GM18508 (cell line): Measurements from ENCODE around the gene RASA3.

Experiments used
- ATAC-seq: cut with Tn5 transposase; IDR thresholded peaks from one replicate; pipeline ENCODE4 v1.9.1; 2021; ENCODE audit warnings: moderate number of reproducible peaks; ENCODE audit not compliant: insufficient read depth, unreplicated experiment

RASA3 gene

DNA sequence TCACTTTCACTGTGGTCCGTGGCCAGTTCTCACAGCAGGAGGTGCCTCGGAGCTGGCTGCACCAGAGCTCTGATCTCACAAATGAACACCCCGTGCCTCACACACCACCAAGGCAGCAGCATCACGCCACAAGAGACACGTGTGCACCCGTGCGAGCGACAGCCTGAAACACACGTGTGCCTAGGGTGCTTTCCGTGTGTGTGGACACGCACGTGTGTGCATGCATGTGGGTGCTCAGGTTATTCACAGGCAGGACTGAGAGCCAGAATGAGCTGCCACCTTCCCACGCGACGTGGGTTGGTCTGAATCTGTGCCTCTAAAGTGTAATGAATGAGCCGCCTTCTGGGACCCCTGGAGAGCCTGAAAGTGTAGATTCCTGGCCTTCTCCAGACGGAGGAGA, 90.9 kb downstream of the RASA3 start:
- ATAC-seq: no peak

DNA sequence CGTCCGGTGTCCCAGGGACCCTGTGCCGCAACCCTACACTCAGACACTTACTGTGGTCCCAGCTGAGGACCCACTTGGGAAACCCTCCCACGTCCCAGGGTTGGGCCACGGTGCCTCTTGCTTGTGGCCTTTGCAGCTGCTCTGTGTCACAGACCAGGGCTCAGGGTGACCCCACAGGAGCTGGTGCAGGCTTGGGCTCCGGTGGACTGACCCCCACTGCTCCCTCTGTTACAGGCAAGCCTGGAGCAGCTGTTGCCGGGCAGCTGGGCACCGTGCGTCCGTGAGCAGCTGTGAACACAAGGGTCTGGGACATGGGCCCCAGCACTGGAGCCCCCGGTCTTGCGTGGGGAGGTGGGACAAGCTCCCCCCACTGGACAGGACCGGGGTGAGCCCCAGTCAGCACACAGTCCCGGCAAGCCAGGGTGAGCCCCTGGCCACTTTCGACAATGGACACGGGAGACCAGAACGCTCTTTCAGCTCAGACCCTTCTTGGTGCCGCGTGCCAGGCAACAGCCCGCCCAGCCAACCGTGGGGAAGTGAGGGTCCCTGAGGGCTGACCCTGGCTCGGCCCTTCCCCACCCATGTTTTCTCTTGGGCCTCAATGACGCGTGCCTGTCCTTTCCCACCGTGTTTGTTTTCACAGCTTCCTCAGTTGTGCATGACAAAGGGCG, 92.8 kb downstream of the RASA3 start:
- ATAC-seq: no peak

DNA sequence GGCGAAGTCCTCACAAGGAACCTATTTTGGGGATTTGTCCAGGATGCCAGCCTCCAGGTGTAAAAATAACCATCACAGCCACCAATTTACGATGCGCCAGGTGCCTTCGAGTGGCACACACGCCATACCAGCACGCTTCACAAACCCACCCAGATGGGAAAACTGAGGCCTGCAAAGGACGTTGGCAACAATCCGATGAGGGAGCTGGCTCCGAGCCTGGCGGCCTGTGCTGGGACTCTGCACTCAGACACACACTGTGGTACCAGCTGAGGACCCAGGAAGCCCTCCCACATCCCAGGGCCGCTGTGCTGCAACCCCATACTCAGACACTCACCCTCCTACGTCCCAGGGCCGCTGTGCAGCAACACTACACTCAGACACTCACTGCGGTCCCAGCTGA, 93.5 kb downstream of the RASA3 start:
- no peak for ATAC-seq

DNA sequence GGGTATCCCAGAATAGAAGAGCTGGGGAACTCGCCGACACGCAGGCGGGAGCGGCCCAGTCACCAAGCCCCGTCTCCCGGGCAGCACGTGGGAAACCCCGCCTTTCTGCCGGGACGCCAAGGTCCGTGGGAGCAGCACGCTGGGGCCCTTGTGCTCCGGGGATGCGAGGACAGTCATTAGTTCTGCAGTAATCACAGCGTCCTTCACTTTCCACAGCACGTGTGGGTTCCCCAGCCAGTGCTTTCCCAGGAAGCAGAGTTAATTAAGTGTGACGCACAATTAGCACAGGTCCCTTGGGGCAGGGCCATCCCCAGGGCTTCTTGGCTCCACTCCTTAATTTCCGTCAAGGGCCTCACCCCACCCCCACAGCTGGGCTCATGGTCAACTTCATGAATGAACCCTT, 94.2 kb downstream of the RASA3 start:
- no peak for ATAC-seq

DNA sequence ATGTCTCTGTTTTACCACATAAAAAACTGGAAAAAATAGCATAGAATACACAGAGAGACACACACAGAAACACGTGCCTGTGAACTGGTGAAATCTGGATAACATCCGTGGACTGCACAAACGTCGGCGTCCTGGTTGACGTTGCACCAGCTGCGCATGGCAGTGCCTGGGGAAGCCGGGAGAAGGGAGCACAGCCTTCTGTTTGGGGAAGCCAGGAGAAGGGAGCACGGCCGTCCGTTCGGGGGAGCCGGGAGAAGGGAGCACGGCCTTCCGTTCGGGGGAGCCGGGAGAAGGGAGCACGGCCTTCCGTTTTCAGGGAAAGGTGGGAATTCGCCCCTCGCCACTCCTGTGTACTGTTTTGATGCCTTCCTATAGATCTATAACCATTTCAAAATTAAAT, 94.7 kb downstream of the RASA3 start:
- no peak for ATAC-seq

DNA sequence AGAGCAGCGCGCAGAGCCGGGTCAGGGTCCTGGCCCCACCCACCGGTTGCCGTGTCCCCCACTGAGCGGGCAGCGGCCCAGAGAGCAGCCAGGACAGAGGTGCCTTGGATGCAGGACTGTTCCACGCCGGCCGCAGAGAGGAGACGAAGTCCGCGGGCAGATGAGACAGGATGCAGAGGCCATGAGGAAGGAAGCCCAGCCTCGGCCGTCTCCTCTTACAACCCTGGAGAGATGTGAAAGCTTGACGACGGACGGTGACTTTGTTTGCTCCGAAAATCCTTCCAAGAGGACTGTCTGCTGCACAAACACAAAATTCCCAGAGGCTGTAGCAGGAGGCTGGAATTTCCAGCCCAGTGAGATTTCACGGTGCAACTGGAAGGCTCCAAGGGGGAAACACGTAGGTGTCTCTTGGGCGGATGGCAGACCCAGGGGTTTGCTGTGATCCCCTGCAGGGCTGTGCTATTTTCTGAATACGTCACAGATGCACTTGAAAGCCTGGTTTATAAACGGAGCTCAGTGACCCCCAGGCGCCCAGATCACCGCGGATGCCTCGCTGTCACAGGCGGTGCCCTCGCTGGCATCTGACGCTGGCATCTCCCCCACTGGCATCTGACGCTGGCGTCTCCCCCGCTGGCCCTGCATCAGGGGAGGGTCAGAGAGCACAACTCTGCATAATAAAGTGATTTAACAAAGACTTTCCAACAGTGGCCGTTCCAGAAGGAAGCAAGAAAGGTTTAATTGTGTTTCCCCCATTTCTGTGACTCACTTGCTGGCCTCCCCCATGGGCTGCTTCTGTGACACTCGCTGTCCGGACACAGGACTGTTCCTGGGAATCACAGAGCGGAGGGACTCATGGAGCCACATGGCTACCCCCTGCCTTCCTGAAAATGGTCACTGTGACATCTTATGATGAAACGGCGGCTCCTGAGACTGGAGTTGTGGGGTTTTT, 96.6 kb downstream of the RASA3 start:
- ATAC-seq: no peak

DNA sequence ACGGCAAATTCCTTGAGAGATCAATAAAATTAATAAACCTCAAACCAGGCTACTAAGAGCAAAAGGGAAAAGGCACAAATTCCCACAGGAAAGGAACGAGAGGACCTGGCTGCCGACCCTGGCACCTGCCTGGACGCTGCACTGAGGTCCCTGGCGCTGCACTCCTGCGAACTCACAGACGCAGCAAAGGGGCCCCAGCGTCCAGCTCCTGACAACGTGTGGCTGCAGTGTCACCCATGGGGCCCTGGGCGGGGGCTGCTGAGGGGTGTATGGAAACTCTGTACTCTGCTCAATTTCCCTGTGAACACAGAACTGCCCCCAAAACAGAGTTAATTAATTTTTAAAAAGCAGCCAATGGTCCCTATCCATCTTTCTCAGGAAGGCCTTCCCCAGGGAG, 97.2 kb downstream of the RASA3 start:
- no peak for ATAC-seq

DNA sequence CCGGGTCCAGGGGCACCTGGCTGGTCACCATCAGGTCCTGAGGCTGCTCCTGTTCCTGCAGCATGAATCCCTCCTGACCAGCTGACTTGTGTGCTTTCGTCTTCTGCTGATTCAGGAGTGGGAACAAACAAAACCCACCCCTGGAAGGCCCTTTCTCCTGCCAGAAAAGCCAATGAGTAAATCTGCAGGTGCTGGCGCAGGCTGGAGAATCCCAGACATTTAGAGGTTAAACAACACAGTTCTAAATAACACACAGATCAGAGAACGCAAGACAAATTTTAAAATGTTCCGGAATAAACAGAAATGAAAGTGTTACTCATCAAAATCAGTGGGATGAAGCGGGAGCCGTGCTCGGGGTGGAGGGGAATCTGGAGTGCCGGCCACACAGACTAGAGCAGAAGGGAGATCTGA, 97.9 kb downstream of the RASA3 start:
- no peak for ATAC-seq

DNA sequence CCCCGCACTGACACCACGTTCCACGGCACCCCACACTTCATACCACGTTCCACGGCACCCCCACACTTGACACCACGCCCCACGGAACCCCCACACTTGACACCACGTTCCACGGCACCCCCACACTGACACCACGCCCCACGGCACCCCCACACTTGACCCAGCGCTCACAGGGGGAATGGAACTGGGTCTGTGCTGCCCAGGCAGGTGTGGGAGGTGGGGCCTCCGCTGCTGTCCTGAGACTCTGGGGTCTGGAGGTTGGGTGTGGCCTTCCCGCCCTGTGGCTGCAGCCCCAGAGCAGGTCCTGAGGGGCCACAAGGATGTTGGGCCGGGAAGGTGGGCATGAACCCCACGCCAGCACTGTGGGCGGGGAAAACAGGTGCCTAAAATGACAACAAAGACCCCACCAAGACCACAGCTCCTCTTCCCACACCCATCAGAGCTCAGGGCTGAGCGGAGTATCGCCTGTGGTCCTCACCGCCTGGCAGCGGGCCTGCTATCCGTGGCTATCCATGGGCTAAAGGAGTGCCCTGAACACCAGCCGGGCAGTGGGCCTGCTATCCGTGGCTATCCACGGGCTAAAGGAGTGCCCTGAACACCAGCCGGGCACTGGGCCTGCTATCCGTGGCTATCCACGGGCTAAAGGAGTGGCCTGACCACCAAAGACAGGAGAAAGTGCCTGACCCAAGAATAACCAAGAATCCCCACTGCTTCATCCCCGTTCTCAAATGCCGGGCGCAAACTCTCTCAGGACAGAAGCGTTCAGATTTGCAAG, 98.7 kb downstream of the RASA3 start:
- ATAC-seq: no peak

DNA sequence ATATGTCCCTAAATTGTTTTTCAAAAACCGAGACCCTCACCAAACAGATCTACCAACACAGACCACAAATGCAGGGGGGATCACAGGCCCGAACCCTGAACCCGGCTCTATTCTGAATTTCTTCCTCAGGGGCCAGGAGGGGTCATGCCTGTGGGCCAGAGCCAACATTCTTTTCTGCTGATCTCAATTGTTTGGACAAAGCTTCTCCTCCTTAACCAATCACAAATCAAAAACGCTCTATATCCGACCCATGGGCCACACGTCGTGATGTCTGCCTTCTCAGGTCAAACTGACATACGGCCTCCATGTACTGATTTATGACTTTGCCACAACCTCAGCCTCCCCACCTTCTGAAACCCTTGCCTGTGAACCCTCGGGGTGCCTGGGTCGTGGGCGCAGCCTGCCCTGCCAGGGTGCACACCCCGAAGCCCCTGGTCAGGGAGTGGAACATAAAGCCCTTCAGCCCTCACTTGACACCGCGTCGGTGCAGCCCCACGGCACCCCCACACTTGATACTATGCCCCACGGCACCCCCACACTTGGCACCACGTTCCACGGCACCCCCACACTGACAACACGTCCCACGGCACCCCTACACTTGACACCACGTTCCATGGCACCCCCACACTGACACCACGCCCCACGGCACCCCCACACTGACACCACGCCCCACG, 100.2 kb downstream of the RASA3 start:
- ATAC-seq: no peak

DNA sequence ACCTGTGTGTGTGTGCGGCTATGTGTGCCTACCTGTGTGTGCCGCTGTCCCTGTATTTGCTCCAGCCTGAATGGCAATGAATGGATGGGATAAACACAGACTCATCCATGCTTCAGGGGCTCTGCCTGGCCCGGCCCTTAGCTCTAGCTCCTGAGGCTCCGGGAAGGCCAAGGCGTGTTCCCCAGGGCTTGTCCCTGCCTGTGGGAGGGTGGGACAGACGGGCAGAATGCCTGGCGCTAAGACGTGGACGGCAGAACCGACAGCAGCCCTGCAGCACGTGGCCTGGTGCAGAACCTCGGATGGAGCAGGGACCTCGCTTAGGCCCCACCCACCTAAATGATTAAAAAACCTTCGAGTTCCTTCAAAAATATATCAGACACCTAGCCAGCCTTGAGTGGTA, 100.8 kb downstream of the RASA3 start:
- ATAC-seq: no peak

DNA sequence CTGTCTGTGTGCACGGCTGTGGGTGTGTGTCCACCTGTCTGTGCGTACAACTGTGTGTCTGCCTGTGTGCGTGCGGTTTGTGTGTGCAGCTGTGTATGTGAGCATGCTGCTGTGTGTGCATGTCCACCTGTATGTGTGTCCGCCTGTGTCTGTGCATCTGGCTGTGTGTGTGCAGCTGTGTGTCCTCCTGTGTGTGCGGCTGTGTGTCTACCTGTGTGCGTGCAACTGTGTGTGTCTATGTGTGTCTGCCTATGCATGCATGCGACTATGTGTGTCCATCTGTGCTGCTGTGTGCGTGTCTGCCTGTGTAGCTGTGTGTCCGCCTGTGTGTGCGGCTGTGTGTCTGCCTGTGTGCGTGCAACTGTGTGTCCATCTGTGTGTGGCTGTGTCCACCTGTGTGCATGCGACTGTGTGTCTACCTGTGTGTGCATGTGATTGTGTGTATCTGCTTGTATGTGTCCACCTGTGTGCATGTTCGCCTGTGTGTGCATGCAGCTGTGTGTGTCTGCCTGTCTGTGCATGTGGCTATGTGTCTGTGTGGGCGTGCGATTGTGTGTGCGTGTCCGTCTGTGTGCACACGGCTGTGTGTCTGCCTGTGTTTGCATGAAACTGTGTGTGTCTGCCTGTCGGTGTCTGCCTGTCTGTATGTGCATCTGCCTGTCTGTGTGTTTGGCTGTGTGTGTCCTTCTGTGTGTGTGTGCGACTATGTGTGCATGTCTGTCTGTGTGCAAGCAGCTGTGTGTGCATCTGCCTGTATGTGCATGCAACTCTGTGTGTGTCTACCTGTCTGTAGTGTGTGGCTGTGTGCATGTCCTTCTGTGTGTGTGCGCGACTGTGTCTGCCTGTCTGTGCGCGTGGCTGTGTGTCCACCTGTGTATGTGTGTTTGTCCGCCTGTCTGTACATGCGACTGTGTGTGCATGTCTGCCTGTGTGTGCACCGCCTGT, 101.5 kb downstream of the RASA3 start:
- ATAC-seq: no peak

DNA sequence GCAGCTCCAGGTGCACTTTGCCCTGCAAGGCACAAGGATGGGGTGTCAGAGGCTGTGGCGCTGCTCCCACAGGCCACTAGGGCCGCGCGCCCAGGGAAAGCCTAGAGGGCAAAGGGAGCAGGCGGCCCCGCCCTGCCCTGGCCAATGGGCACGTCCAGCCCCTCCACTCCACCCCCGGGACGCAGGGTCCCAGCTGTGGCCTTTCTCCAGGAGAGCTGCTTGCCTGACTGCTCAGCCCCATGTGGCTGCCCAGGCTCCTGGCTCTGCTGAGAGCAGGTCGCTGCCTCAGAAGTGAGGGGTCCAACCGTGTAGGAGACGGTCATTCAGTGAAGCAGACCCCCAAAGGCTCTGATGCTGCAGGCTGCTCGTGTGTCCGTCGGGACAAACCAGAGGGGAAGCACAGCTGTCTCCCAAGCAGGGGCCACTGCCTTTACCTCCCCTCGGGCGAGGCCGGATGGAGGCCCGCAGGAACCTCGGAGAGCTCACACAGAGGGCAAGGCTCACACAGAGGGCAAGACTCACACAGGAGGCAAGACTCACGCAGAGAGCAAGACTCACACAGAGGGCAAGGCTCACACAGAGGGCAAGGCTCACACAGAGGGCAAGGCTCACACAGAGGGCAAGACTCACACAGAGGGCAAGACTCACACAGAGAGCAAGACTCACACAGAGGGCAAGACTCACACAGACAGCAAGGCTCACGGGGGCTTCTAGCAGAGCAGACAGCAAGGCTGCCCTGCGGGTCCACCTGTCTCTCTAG, 102.4 kb downstream of the RASA3 start:
- no peak for ATAC-seq

DNA sequence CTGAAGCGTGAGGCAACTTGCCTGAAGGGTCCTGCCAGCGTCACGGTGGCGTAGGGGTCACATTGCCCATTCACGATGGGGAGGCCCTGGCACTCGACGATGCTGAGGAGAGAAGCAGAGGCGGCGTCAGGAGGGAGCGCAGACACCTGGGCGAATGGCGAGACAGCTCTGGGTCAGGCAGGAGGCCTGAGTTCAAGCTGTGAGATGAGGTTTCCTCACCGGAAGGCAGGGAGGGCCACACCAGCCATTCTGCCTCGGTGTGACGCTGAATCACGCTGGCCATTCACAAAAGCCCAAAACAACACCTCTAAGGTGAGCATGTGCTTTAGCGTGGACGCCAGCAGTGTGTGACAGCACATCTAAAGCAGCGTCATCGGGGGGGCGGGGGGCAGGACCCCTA, 104.6 kb downstream of the RASA3 start:
- no peak for ATAC-seq

DNA sequence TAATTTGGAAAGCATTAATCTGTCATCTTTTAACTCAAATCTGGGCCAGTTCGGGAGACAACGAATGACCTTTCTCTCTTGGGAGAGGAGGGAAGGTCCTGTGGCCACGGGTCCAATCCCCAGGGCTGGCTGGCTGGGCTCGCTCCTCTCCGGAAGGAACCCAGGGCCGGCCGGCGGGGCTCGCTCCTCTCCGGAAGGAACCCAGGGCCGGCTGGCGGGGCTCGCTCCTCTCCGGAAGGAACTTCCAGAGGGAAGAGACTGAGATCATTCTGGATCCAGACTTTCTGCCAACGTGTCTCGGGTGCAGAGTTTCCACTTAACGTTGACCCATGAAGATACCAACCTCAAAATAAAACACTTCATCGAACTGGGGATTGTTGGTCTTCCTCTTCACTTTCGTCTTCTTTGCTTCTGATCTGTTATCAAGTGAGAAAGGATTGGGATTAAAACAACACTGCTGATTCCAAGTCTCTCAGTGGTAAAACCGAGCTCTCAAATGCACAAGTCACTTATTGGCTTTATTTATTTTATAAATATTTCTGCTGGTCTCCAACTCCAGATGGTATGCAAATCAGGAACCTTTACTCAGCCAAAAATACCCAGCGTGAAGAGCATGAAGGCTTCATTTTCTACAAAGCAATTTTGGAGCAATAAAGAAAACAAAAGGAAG, 105.2 kb downstream of the RASA3 start:
- no peak for ATAC-seq

DNA sequence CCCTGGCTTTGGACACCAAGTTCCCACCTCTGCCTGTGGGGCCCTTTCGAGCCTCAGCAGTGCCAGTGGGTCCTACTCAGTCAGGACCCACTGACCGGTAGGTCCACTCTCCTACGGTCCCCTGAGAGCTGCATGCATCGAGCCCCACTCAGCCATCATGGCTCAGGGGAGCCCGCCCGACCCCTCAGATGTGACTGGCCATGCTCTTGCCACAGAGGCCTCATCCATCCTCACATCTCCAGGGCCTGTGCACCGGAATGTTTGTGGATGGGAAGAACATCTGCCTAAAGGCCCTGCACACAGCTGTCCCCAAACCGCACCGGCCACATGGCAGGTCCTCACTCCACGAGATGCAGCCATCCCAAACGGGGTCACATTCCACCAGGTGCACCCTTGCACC, 105.9 kb downstream of the RASA3 start:
- no peak for ATAC-seq

DNA sequence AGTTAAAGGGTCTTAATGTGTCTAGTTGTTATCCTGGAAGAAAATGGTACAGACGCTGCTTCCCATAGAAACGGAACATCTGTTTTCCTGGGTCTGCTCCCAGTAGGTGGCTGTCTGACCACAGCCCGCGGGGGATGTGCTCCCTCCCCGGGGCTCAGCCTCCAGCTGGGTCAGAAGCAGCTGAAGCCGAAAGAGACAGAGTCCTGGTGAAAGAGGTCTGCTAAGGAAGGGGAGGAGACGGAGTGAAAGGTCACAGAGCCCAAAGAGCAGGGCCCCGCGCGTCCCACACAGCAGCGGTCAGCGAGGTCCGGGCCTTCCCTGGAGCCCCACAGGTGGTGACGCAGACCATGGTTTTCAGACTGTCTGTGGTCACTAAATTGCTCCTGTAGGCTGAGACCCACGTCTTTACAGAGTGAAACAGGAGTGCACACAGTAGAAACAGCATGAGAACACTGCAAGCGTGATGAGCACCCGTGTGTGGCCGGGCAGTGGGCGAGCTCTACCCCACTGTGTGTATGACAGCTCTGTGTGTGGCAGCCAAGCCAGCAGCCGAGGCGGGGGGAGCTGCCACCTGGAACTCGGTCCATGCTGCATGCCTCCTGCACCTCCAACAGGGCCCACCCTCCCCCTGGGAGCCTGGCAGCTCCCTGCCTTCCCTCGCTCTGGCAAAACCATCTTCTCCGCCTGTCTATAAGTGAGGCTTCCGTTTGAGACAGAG, 106.5 kb downstream of the RASA3 start:
- no peak for ATAC-seq

DNA sequence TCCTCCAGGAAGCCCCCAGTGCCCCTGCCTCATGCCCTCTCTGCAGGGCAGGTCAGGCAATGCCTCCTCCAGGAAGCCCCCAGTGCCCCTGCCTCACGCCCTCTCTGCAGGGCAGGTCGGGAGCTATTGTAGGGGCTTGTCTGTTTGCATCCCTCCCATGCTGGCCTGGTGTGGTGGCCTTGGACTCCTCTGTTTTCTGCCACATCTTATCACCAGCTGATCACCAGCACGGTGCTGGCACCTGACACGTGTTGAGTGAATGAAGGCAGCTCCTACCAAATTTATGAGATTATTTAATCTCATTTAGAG, 107.1 kb downstream of the RASA3 start:
- ATAC-seq: no peak
